ENCODE data around the gene LRIG1.

The LRIG1 gene

GRCh38 chr3:66485291-66485968 is 15.4 kb downstream of the LRIG1 start:
- no peak for TF ChIP-seq CTCF (IDR thresholded peaks at IDR 0.05; ENCODE audit: extremely low read depth, insufficient read depth, missing control alignments)
- no peak for DNase-seq (ENCODE audit: low spot score)
- in situ Hi-C loops (cut with MboI; ENCODE audit: low pct_unique_long_range_greater_than_20kb, low sequenced_read_pairs, unreplicated experiment), result no loop called here

- no peak for TF ChIP-seq CTCF (IDR thresholded peaks at IDR 0.05; ENCODE audit: extremely low read depth, insufficient read depth, missing control alignments)
- no peak for DNase-seq (ENCODE audit: low spot score)
Observed at GRCh38 chr3:66484106-66484844, 16.5 kb downstream of the LRIG1 start.

GRCh38 chr3:66483409-66483906 is 17.4 kb downstream of the LRIG1 start:
- no peak for DNase-seq (ENCODE audit: low spot score)
- in situ Hi-C loops (cut with MboI; ENCODE audit: low pct_unique_long_range_greater_than_20kb, low sequenced_read_pairs, unreplicated experiment), result no loop called here
- TF ChIP-seq CTCF (IDR thresholded peaks at IDR 0.05; ENCODE audit: extremely low read depth, insufficient read depth, missing control alignments), result no peak

More at GRCh38 chr3:66484106-66484844, 16.5 kb downstream of the LRIG1 start:
- in situ Hi-C loops (cut with MboI; ENCODE audit: low pct_unique_long_range_greater_than_20kb, low sequenced_read_pairs, unreplicated experiment), result no loop called here

GRCh38 chr3:66483006-66483405 is 17.8 kb downstream of the LRIG1 start:
- DNase-seq (ENCODE audit: low spot score), result no peak
- TF ChIP-seq CTCF (IDR thresholded peaks at IDR 0.05; ENCODE audit: extremely low read depth, insufficient read depth, missing control alignments), result no peak
- in situ Hi-C loops (cut with MboI; ENCODE audit: low pct_unique_long_range_greater_than_20kb, low sequenced_read_pairs, unreplicated experiment), result no loop called here

GRCh38 chr3:66482018-66482404 is 18.8 kb downstream of the LRIG1 start:
- in situ Hi-C loops (cut with MboI; ENCODE audit: low pct_unique_long_range_greater_than_20kb, low sequenced_read_pairs, unreplicated experiment), result no loop called here
- no peak for TF ChIP-seq CTCF (IDR thresholded peaks at IDR 0.05; ENCODE audit: extremely low read depth, insufficient read depth, missing control alignments)
- DNase-seq (ENCODE audit: low spot score), result no peak

- DNase-seq (ENCODE audit: low spot score), result no peak
- in situ Hi-C loops (cut with MboI; ENCODE audit: low pct_unique_long_range_greater_than_20kb, low sequenced_read_pairs, unreplicated experiment), result no loop called here
- no peak for TF ChIP-seq CTCF (IDR thresholded peaks at IDR 0.05; ENCODE audit: extremely low read depth, insufficient read depth, missing control alignments)
Observed at GRCh38 chr3:66481071-66482017, 19.5 kb downstream of the LRIG1 start.
